NCI-H2107 treated with DMSO at 0.1 percent for 48 hours (cell line): Measurements from ENCODE around the gene LAMA2.

Experiments
- DNase-seq: peaks from one replicate; lab custom pipeline; 2025; ENCODE audit not compliant: unreplicated experiment; lab: John Stamatoyannopoulos, UW

The LAMA2 gene

GRCh38 chr6:129555206-129555832 lies 672.4 kb downstream of the LAMA2 start:
- DNase-seq, result no peak

DNA sequence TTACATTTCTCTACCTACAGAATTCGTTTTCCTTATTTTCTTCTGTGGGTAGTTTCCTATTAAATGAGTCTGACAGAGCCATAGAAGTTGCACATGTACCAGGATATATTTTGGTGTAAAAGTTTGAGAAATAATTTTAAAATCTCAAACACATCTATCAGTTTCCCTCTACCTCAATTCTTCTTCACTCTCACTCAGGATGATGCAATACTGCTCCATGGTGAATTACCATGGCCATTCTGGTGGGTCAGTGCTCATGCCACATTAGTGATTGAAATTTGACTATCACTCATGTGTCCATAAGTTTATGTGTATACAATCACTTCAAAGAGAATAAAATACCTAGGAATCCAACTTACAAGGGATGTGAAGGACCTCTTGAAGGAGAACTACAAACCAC lies 675.3 kb downstream of the LAMA2 start:
- DNase-seq, result no peak

DNA sequence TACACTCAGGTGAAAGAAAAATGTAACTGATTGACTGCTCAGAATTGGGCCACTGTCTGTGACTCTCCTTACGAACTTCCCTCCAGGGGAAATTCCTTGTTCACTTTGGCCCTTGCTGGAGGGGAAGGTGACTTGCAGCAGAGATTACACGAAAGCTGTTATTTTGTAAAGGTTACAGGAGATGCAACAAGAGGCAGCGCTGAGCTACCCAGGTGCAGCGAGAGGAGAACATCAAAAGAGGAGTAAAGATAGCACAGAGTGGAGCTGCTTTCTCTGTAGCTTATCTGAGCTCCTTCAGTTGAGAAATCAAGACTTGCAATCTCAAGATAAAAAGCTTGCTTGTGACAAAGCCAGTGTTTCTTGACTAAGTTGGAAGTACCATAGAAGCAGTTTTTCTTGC lies 682.4 kb downstream of the LAMA2 start:
- DNase-seq, result no peak

- no peak for DNase-seq
Measured at GRCh38 chr6:129565811-129566210, 682.9 kb downstream of the LAMA2 start.
